GM18907 (cell line): ENCODE measurements around the gene EMSY.

Source experiments
- ATAC-seq: cut with Tn5 transposase; IDR thresholded peaks from one replicate; pipeline ENCODE4 v1.9.1; 2021; ENCODE audit warnings: mild to moderate bottlenecking, moderate library complexity; ENCODE audit not compliant: unreplicated experiment

Gene EMSY

GRCh38 chr11:76453248-76453647, 8.4 kb downstream of the EMSY start:
- ATAC-seq, result no peak

DNA sequence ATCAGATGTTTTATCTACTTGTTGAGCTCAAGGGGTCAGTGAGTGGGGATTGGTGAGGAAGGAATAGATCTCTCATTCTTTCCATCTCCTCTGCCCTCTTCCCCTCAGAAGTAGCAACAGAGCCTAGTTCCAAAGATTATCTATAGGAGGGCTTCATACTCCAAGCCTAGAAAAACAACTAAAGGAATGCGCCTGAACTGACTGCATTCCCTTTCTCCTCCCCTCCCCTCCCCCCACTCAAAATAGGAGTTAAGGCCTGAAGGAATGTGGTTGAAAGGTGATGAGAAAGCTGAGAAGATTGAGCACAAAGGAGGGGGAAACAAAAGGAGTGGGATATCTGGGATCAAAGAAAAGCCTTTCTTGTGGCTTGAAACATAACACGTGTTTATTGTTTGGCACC, 10.5 kb downstream of the EMSY start:
- ATAC-seq, result no peak

GRCh38 chr11:76455931-76456330, 11.1 kb downstream of the EMSY start:
- no peak for ATAC-seq

- no peak for ATAC-seq
Measured at GRCh38 chr11:76456571-76456970, 11.8 kb downstream of the EMSY start.

DNA sequence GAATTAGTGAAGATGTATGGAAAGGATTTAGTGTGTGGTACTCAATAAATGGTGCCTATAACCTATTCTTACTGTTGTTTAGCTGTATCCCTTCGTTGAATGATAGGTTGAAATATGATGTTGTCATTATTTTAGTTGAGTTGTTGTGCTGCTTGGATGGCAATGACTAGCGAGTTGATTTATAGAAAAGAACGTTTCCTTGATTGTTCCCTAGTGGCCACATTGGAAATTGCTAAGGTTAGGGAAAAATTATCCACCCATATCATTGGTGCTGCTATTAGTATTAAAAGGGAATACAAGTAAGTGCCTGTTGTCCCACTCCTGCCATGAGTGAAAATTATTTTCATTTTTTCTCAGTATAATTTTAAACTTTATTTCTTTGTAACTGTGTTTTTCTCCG, 14.5 kb downstream of the EMSY start:
- no peak for ATAC-seq

GRCh38 chr11:76459846-76460245, 15.0 kb downstream of the EMSY start:
- ATAC-seq, result no peak

DNA sequence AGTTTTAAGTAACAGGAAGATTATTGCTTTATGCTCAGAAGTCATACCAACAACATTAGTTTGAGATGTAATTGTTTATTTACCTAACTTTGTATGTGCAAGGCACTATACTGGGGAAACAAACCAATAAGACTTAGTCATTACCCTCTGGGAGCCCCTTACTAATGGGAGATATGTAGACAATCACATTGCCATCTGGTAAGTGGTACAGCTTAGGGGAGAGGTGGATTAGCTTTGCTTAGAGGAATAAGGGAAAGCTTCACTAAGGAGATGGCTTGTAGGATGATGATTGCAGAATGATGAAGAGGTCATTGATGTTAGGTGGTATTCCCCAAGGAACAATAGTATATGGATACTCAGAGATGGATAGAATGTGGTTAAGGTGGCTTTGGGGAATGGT, 17.5 kb downstream of the EMSY start:
- ATAC-seq, result no peak

- ATAC-seq, result no peak
Measured at GRCh38 chr11:76465701-76466100, 20.9 kb downstream of the EMSY start.

DNA sequence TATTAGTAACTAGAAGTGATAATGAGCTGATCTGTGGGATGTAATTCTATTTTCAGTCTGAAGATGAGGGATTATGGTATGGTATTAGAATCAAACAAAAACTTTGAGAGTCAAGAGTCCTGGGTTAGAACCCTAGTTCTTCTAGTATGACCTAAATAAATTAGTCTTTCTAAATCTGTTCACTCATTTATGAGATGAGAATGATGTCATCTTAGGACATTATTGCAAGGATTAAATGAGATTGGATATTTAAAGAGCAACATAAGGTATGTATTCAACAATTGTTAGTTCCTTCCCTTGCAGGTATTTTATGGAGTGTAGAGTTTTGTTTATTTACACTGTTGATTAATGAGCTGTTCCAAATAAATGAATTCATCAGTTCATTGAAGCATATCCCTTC, 21.8 kb downstream of the EMSY start:
- ATAC-seq, result no peak

DNA sequence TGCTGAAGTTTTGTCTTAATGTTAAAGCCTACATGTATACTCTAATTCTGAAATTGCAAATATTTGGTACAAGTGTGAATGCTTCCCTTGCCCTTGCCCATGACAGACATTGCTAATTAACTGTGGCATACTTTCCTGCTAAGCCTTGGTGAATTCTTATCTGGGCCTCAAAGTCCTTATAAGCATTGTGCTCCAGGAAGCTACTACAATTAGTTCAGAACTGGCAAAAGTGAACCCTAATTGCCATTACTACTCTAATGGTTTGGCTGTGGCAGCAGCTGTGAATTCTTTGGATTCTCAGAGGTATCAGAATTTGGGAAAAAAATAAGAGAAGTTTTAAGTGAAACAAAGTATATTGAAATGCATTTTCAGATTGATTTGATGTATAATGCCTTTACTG, 24.3 kb downstream of the EMSY start:
- no peak for ATAC-seq

DNA sequence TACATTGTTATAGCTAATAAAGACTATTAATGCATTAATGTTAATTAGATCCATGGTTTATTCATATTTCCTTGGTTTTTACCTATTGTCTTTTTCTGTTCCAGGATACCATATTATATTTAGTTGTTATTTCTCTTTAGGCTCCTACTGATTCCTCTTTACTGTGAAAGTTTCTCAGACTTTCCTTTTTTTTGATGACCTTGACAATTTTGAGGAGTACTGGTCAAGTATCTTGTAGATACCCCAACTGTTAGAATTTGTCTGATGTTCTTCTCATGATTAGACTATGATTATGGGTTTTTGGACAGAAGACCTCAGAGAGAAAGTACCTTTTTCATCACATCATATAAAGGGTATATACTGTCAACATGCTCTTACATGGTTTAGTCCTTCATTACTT, 26.6 kb downstream of the EMSY start:
- no peak for ATAC-seq

DNA sequence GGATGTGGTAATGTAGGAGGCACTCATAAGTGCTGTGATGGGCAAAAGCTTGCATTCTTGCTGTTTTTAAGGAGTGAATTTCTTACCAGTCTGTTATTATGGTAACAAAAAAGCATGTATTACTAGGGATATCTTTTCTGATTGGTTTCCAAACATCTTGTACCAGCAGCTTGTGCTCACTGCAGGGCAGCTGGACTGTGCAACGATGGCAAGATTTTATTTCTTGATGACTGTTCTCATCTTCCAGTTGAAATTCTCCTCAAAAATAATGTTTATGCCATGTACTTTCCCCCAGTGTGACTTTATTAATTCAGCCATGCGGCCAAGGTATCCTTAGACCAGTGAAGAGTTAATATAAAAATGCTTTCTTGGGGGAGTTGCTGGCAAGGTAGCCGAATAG, 35.4 kb downstream of the EMSY start:
- no peak for ATAC-seq

GRCh38 chr11:76491644-76492043, 46.8 kb downstream of the EMSY start:
- ATAC-seq, result no peak

DNA sequence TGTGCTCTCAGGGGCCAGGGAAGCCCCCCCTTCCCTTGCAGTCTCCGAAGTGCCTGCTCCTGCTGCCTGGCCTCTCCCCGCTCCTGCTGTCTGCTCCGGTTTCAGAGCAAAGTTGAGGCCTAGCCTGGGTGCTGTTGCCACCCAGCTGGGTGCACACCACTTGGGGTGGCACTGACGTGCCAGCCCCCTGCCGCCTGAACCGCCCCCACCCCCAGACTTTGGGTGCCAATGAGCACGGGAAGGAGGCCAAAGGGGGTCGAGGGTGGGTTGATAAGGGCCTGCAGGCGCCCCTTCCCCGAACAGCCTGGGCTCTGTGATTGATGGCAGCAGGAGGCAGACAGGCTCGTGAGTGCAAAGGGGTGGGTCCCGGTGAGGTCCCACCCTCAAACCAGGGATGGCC, 48.2 kb downstream of the EMSY start:
- ATAC-seq, result no peak

DNA sequence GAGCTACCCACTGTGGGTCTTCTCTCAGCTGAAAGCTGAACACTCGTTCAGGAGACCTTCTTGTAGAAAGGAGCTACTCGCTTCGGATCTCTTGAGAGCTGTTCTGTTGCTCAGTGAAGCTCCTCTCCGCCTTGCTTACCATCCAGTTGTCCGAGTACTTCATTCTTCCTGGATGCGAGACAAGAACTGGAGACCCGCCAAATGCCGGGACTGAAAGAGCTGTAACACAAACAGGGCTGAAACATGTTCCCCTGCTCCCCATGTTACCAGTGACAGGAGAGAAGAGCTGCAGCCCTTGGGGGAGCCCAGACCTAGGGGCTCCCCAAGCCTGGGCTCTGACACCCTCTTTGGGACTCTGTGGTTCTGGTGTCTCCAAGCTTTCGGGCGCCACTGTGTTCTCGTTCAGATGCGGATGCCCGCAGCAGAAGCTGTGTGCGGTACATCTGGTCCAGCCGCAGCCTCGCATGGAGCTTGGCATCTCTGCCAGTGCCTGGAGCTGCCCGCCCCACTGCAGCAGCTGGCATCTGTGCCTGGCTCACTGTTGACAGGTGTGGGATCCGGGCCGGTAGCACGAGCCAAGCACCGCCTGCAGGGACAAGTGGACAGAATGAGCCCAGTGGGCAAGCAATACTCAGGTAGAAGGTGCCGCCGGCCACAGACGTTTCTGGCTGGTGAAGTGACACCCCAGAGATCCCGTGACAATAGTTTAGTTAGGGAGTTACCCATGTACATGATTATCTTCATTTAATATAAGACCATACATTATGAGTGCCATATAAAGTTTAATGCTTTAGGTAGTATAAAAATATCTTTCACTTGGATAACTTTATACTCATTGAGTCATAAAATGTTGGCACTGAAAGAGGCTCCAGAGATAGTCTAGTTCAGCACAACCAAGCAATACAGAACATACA, 49.1 kb downstream of the EMSY start:
- ATAC-seq, result no peak

DNA sequence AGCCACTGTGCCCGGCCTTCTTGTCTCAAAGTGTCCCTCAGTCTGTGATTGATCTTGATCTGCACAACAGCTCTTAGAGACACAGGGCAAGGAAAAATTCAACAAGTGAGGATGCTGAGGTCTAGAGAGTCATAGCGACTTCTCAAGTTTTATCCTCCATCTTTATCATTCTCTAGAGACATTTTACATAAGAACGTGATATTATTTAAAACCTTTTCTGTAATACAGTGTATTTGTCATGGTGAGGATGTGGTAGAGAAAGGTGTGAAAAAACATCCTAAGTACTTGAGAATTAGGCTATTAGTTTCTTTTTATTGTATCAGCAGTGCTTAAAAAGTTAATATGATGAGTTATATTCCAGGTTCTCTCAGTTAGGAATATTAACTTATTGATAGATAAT, 50.2 kb downstream of the EMSY start:
- no peak for ATAC-seq

DNA sequence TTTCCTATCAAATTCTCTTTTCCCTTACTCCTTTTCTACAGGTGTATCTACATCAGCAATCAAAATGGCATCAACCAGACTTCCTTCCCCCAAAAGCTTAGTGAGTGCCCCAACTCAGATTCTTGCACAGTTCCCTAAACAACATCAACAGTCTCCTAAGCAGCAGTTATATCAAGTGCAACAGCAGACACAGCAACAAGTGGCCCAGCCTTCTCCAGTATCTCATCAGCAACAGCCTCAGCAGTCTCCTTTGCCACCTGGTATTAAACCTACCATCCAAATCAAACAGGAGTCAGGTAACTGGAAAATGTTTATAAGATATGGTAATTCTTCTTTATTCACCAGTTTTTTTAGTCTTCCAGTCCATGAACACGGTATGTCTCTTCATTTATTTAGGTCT, 51.4 kb downstream of the EMSY start:
- no peak for ATAC-seq

- no peak for ATAC-seq
Measured at GRCh38 chr11:76501526-76502202, 56.8 kb downstream of the EMSY start.

- ATAC-seq, result no peak
Measured at GRCh38 chr11:76506833-76507232, 62.0 kb downstream of the EMSY start.

GRCh38 chr11:76510060-76511047, 65.5 kb downstream of the EMSY start:
- no peak for ATAC-seq
